Testis (tissue), 2 donors: Measurements from ENCODE around the gene METTL27.

Source experiments
- POLR2A ChIP-seq: fragments of 450-650 bp; IDR thresholded peaks from one replicate; pipeline ENCODE4 v1.6.1; 2017; ENCODE audit warnings: antibody characterized with exemption, mild to moderate bottlenecking, moderate library complexity
- TF ChIP-seq, protein P1 (sequence below), 3 experiments: fragments of 450-650 bp in 2 of 3; fragments of 200-600 bp in 1 of 3; sonication (generic) in 1 of 3; IDR thresholded peaks; one replicate each; pipeline ENCODE4 v1.5.1; 2016 to 2019; ENCODE audit warnings: antibody characterized with exemption in 3 of 3, mild to moderate bottlenecking in 2 of 3, moderate library complexity in 1 of 3

DNA sequence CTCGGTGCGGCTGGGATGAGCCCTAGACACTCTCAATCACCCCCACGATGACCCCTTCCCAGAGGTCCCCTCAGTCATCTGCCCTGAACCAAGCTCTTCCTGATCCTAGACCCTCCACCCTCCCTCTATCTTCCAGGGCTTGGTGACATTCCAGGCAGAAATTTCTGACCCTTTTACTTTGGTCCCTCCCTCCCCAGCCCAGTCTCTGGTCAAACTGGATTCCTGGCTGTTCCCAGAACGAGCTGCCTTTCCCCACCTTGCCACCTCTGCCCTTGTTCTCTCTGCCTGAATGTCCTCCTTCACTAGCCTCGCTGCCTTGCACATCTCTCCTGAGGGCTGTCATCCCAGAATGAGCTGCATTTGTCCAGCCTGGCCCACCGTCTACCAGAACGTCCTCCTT is 12.8 kb downstream of the METTL27 start:
- TF ChIP-seq, protein P1, sequence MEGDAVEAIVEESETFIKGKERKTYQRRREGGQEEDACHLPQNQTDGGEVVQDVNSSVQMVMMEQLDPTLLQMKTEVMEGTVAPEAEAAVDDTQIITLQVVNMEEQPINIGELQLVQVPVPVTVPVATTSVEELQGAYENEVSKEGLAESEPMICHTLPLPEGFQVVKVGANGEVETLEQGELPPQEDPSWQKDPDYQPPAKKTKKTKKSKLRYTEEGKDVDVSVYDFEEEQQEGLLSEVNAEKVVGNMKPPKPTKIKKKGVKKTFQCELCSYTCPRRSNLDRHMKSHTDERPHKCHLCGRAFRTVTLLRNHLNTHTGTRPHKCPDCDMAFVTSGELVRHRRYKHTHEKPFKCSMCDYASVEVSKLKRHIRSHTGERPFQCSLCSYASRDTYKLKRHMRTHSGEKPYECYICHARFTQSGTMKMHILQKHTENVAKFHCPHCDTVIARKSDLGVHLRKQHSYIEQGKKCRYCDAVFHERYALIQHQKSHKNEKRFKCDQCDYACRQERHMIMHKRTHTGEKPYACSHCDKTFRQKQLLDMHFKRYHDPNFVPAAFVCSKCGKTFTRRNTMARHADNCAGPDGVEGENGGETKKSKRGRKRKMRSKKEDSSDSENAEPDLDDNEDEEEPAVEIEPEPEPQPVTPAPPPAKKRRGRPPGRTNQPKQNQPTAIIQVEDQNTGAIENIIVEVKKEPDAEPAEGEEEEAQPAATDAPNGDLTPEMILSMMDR (IDR thresholded peaks at IDR 0.05): no peak
- no peak for TF ChIP-seq POLR2A
